ENCODE measurements around the gene LRRC71.

The LRRC71 gene

GRCh38 chr1:156877433-156878170, 42.8 kb upstream of the LRRC71 start:
- TF ChIP-seq CTCF (IDR thresholded peaks at IDR 0.05; ENCODE audit: insufficient read depth, low read depth, low read length, missing control alignments) = no peak
- no peak for DNase-seq (ENCODE audit: low read depth)
- no peak overlapping the region for H3K4me3 ChIP-seq (ENCODE audit: low read depth, low read length)

- DNase-seq (ENCODE audit: low read depth) = no peak
- no peak for TF ChIP-seq CTCF (IDR thresholded peaks at IDR 0.05; ENCODE audit: insufficient read depth, low read depth, low read length, missing control alignments)
- no peak overlapping the region for H3K4me3 ChIP-seq (ENCODE audit: low read depth, low read length)
Observed at GRCh38 chr1:156879876-156880275, 40.6 kb upstream of the LRRC71 start.

GRCh38 chr1:156880473-156880872, 40.0 kb upstream of the LRRC71 start:
- DNase-seq (ENCODE audit: low read depth) = no peak
- no peak overlapping the region for H3K4me3 ChIP-seq (ENCODE audit: low read depth, low read length)
- no peak for TF ChIP-seq CTCF (IDR thresholded peaks at IDR 0.05; ENCODE audit: insufficient read depth, low read depth, low read length, missing control alignments)

- no peak overlapping the region for H3K4me3 ChIP-seq (ENCODE audit: low read depth, low read length)
- no peak for TF ChIP-seq CTCF (IDR thresholded peaks at IDR 0.05; ENCODE audit: insufficient read depth, low read depth, low read length, missing control alignments)
- no peak for DNase-seq (ENCODE audit: low read depth)
Observed at GRCh38 chr1:156881101-156881500, 39.3 kb upstream of the LRRC71 start.

GRCh38 chr1:156881663-156882062, 38.8 kb upstream of the LRRC71 start:
- DNase-seq (ENCODE audit: low read depth) = no peak
- TF ChIP-seq CTCF (IDR thresholded peaks at IDR 0.05; ENCODE audit: insufficient read depth, low read depth, low read length, missing control alignments) = no peak
- H3K4me3 ChIP-seq (ENCODE audit: low read depth, low read length) = no peak overlapping the region

GRCh38 chr1:156882543-156882942, 37.9 kb upstream of the LRRC71 start:
- TF ChIP-seq CTCF (IDR thresholded peaks at IDR 0.05; ENCODE audit: insufficient read depth, low read depth, low read length, missing control alignments) = no peak
- H3K4me3 ChIP-seq (ENCODE audit: low read depth, low read length) = no peak overlapping the region
- DNase-seq (ENCODE audit: low read depth) = no peak

GRCh38 chr1:156883919-156884318, 36.5 kb upstream of the LRRC71 start:
- no peak for TF ChIP-seq CTCF (IDR thresholded peaks at IDR 0.05; ENCODE audit: insufficient read depth, low read depth, low read length, missing control alignments)
- DNase-seq (ENCODE audit: low read depth) = no peak
- no peak overlapping the region for H3K4me3 ChIP-seq (ENCODE audit: low read depth, low read length)
